WTC11 (cell line): ENCODE measurements around the gene ARHGAP42.

ENCODE experiments used
- ESRRA ChIP-seq: sonication (generic); formaldehyde crosslinking; IDR thresholded peaks from 2 replicates; pipeline ENCODE4 v1.8.1; 2022; ENCODE audit warnings: mild to moderate bottlenecking, missing genetic modification reagents, borderline replicate concordance
- GRHL2 ChIP-seq: fragments of 250-450 bp; sonication (Bioruptor Pico); IDR thresholded peaks from 2 replicates; pipeline ENCODE4 v1.8.0; 2022; ENCODE audit warnings: mild to moderate bottlenecking, moderate library complexity; ENCODE audit not compliant: insufficient replicate concordance, severe bottlenecking
- KAT7 ChIP-seq: sonication (generic); formaldehyde crosslinking; IDR thresholded peaks from 2 replicates; pipeline ENCODE4 v1.8.1; 2023; ENCODE audit warnings: missing genetic modification reagents, mild to moderate bottlenecking, borderline replicate concordance
- SP1 ChIP-seq: sonication (generic); formaldehyde crosslinking; conservative IDR thresholded peaks from 2 replicates; pipeline ENCODE4 v1.8.1; 2022; ENCODE audit warnings: missing genetic modification reagents
- TCF7 ChIP-seq: sonication (generic); formaldehyde crosslinking; IDR thresholded peaks from 2 replicates; pipeline ENCODE4 v1.8.0; 2022; ENCODE audit warnings: mild to moderate bottlenecking, low read depth, missing genetic modification reagents, moderate library complexity
- TEAD4 ChIP-seq: sonication (generic); formaldehyde crosslinking; IDR thresholded peaks from 2 replicates; pipeline ENCODE4 v1.8.0; 2022; ENCODE audit warnings: mild to moderate bottlenecking, missing genetic modification reagents
- TF ChIP-seq, protein P1 (sequence below): fragments of 200-600 bp; IDR thresholded peaks from 2 replicates; pipeline ENCODE4 v1.8.0; 2022; ENCODE audit warnings: antibody characterized with exemption
- TF ChIP-seq, protein P2 (sequence below): sonication (generic); formaldehyde crosslinking; IDR thresholded peaks from 2 replicates; pipeline ENCODE4 v1.8.0; 2023; ENCODE audit warnings: missing genetic modification reagents
- TF ChIP-seq, protein P3 (sequence below): sonication (generic); formaldehyde crosslinking; IDR thresholded peaks from 2 replicates; pipeline ENCODE4 v1.8.1; 2023; ENCODE audit warnings: mild to moderate bottlenecking, moderate library complexity, missing genetic modification reagents
- TF ChIP-seq, protein P4 (sequence below): sonication (generic); formaldehyde crosslinking; conservative IDR thresholded peaks from 2 replicates; pipeline ENCODE4 v1.8.1; 2022; ENCODE audit warnings: mild to moderate bottlenecking, missing genetic modification reagents
- TF ChIP-seq, protein P5 (sequence below): sonication (generic); formaldehyde crosslinking; conservative IDR thresholded peaks from 2 replicates; pipeline ENCODE4 v1.8.1; 2023; ENCODE audit warnings: mild to moderate bottlenecking, low read depth, missing genetic modification reagents, moderate library complexity
- TF ChIP-seq, protein P6 (sequence below): sonication (generic); formaldehyde crosslinking; IDR thresholded peaks from 2 replicates; pipeline ENCODE4 v1.8.0; 2022; ENCODE audit warnings: mild to moderate bottlenecking, missing genetic modification reagents

DNA sequence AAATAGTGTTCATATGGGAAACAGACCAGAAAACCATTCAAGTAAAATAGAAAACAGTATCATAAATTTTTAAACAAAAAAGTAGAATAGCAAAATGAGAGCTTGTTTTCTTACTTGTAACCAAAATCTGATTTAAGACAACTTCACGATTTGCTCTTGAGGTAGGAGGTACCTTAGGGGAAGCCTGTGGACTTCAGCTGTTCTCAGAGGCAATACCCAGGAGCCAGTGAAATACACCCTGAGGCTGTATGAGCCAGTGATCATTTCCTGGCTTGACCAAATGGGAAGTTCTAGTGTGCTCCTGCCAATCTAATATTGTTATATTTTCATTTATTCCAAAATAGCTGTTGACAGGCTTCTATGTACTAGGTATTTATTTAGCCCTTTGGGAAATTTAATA, 104.8 kb downstream of the ARHGAP42 start:
- TF ChIP-seq, protein P1, sequence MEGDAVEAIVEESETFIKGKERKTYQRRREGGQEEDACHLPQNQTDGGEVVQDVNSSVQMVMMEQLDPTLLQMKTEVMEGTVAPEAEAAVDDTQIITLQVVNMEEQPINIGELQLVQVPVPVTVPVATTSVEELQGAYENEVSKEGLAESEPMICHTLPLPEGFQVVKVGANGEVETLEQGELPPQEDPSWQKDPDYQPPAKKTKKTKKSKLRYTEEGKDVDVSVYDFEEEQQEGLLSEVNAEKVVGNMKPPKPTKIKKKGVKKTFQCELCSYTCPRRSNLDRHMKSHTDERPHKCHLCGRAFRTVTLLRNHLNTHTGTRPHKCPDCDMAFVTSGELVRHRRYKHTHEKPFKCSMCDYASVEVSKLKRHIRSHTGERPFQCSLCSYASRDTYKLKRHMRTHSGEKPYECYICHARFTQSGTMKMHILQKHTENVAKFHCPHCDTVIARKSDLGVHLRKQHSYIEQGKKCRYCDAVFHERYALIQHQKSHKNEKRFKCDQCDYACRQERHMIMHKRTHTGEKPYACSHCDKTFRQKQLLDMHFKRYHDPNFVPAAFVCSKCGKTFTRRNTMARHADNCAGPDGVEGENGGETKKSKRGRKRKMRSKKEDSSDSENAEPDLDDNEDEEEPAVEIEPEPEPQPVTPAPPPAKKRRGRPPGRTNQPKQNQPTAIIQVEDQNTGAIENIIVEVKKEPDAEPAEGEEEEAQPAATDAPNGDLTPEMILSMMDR = no peak
- TF ChIP-seq, protein P2, sequence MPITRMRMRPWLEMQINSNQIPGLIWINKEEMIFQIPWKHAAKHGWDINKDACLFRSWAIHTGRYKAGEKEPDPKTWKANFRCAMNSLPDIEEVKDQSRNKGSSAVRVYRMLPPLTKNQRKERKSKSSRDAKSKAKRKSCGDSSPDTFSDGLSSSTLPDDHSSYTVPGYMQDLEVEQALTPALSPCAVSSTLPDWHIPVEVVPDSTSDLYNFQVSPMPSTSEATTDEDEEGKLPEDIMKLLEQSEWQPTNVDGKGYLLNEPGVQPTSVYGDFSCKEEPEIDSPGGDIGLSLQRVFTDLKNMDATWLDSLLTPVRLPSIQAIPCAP (CRISPR knock-in tag) = no peak
- TF ChIP-seq, protein P3, sequence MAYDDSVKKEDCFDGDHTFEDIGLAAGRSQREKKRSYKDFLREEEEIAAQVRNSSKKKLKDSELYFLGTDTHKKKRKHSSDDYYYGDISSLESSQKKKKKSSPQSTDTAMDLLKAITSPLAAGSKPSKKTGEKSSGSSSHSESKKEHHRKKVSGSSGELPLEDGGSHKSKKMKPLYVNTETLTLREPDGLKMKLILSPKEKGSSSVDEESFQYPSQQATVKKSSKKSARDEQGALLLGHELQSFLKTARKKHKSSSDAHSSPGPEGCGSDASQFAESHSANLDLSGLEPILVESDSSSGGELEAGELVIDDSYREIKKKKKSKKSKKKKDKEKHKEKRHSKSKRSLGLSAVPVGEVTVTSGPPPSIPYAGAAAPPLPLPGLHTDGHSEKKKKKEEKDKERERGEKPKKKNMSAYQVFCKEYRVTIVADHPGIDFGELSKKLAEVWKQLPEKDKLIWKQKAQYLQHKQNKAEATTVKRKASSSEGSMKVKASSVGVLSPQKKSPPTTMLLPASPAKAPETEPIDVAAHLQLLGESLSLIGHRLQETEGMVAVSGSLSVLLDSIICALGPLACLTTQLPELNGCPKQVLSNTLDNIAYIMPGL (CRISPR knock-in tag) = no peak
- TF ChIP-seq, protein P4, sequence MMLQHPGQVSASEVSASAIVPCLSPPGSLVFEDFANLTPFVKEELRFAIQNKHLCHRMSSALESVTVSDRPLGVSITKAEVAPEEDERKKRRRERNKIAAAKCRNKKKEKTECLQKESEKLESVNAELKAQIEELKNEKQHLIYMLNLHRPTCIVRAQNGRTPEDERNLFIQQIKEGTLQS (CRISPR knock-in tag) = no peak
- TF ChIP-seq, protein P5, sequence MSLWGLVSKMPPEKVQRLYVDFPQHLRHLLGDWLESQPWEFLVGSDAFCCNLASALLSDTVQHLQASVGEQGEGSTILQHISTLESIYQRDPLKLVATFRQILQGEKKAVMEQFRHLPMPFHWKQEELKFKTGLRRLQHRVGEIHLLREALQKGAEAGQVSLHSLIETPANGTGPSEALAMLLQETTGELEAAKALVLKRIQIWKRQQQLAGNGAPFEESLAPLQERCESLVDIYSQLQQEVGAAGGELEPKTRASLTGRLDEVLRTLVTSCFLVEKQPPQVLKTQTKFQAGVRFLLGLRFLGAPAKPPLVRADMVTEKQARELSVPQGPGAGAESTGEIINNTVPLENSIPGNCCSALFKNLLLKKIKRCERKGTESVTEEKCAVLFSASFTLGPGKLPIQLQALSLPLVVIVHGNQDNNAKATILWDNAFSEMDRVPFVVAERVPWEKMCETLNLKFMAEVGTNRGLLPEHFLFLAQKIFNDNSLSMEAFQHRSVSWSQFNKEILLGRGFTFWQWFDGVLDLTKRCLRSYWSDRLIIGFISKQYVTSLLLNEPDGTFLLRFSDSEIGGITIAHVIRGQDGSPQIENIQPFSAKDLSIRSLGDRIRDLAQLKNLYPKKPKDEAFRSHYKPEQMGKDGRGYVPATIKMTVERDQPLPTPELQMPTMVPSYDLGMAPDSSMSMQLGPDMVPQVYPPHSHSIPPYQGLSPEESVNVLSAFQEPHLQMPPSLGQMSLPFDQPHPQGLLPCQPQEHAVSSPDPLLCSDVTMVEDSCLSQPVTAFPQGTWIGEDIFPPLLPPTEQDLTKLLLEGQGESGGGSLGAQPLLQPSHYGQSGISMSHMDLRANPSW (CRISPR knock-in tag) = no peak
- TF ChIP-seq SP1 (CRISPR knock-in tag) (no peak), GRHL2 (no peak), TCF7 (CRISPR knock-in tag) (no peak), ESRRA (CRISPR knock-in tag) (no peak), TEAD4 (no peak), KAT7 (no peak)
- TF ChIP-seq, protein P6, sequence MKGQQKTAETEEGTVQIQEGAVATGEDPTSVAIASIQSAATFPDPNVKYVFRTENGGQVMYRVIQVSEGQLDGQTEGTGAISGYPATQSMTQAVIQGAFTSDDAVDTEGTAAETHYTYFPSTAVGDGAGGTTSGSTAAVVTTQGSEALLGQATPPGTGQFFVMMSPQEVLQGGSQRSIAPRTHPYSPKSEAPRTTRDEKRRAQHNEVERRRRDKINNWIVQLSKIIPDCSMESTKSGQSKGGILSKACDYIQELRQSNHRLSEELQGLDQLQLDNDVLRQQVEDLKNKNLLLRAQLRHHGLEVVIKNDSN (CRISPR knock-in tag) = no peak
